GM23338 (cell line): Measurements from ENCODE around the gene TMEM178B. TPM values are rescaled to one million over a fixed set of nuclear protein-coding genes. Genes with fewer than 3 reads are reported as not detected.

Experiments used
- ATAC-seq: fragments of 200-7000 bp; cut with Tn5 transposase; 3 replicates; pipeline ENCODE4 v1.9.1; 2020
- DNase-seq: peaks from one replicate; pipeline ENCODE4 v3.0.0-alpha.2; 2015; ENCODE audit warnings: low spot score
- H2AFZ ChIP-seq: fragments of 200-600 bp; sonication (generic); 2 replicates; pipeline ENCODE4 v1.8.0; 2016; ENCODE audit warnings: antibody characterized with exemption, mild to moderate bottlenecking, moderate library complexity
- H3F3A ChIP-seq: fragments of 200-600 bp; sonication (generic); replicated peaks from 2 replicates; pipeline ENCODE4 v1.8.0; 2017; ENCODE audit warnings: antibody characterized with exemption, mixed run types, low read depth
- H3K27ac ChIP-seq: fragments of 200-600 bp; sonication (generic); 2 replicates; pipeline ENCODE4 v1.6.1; 2016; ENCODE audit warnings: low read depth
- H3K27me3 ChIP-seq: fragments of 200-600 bp; sonication (generic); 2 replicates; pipeline ENCODE4 v1.8.0; 2016; ENCODE audit warnings: mild to moderate bottlenecking, mixed run types, moderate library complexity; ENCODE audit not compliant: insufficient read depth
- H3K36me3 ChIP-seq: fragments of 200-600 bp; sonication (generic); 2 replicates; pipeline ENCODE4 v1.8.0; 2016; ENCODE audit warnings: mild to moderate bottlenecking; ENCODE audit not compliant: insufficient read depth
- H3K4me1 ChIP-seq: fragments of 200-600 bp; sonication (generic); 2 replicates; pipeline ENCODE4 v1.8.0; 2016; ENCODE audit warnings: mild to moderate bottlenecking, moderate library complexity; ENCODE audit not compliant: insufficient read depth
- H3K4me2 ChIP-seq: fragments of 200-600 bp; sonication (generic); 2 replicates; pipeline ENCODE4 v1.7.1; 2017; ENCODE audit warnings: mixed run types
- H3K4me3 ChIP-seq: fragments of 200-600 bp; sonication (generic); 2 replicates; pipeline ENCODE4 v1.6.1; 2016; ENCODE audit warnings: mixed run types
- H3K79me2 ChIP-seq: fragments of 200-600 bp; sonication (generic); replicated peaks from 2 replicates; pipeline ENCODE4 v1.8.0; 2017; ENCODE audit warnings: mild to moderate bottlenecking; ENCODE audit not compliant: insufficient read depth
- H3K9me2 ChIP-seq: fragments of 200-600 bp; sonication (generic); 2 replicates; pipeline ENCODE4 v1.8.0; 2017; ENCODE audit not compliant: insufficient read depth
- H4K20me1 ChIP-seq: fragments of 200-600 bp; sonication (generic); replicated peaks from 2 replicates; pipeline ENCODE4 v1.8.0; 2017; ENCODE audit warnings: mild to moderate bottlenecking; ENCODE audit not compliant: insufficient read depth
- H3K27ac Mint-ChIP-seq: 2 replicates; pipeline ENCODE4 v1.8.0; 2020; ENCODE audit warnings: inconsistent platforms, mild to moderate bottlenecking, moderate library complexity, mixed read lengths
- H3K27me3 Mint-ChIP-seq: 3 replicates; pipeline ENCODE4 v1.8.0; 2022; ENCODE audit warnings: low read depth, mild to moderate bottlenecking, moderate library complexity, mixed read lengths, inconsistent platforms; ENCODE audit not compliant: insufficient read depth, poor library complexity
- H3K36me3 Mint-ChIP-seq: 3 replicates; pipeline ENCODE4 v1.8.0; 2021; ENCODE audit warnings: low read depth, mild to moderate bottlenecking, inconsistent platforms, moderate library complexity, mixed read lengths
- H3K4me1 Mint-ChIP-seq: 3 replicates; pipeline ENCODE4 v1.8.0; 2020; ENCODE audit warnings: mild to moderate bottlenecking, inconsistent platforms, mixed read lengths
- H3K4me3 Mint-ChIP-seq: 3 replicates; pipeline ENCODE4 v1.8.0; 2021; ENCODE audit warnings: moderate library complexity, mild to moderate bottlenecking, inconsistent platforms, mixed read lengths
- H3K9me3 Mint-ChIP-seq: 3 replicates; pipeline ENCODE4 v1.8.0; 2020; ENCODE audit warnings: moderate library complexity, mild to moderate bottlenecking, inconsistent platforms, mixed read lengths
- CREB1 ChIP-seq: fragments of 250-450 bp; sonication (Bioruptor Pico); IDR thresholded peaks from 2 replicates; pipeline ENCODE4 v1.5.0; 2020; ENCODE audit warnings: low read depth, mild to moderate bottlenecking, moderate library complexity
- CTCF ChIP-seq, 2 experiments: fragments of 200-600 bp in 1 of 2; sonication (generic) in 1 of 2; conservative IDR thresholded peaks; 2 replicates each; pipeline versions ENCODE4 v1.5.1 to v1.6.1; 2016 to 2017; ENCODE audit warnings: antibody characterized with exemption in 2 of 2, low read depth in 2 of 2, mild to moderate bottlenecking in 2 of 2, moderate library complexity in 1 of 2
- ETS1 ChIP-seq: IDR thresholded peaks from 2 replicates; pipeline ENCODE4 v1.6.1; 2016; ENCODE audit warnings: antibody characterized with exemption
- EZH2 ChIP-seq: fragments of 200-600 bp; sonication (generic); IDR thresholded peaks from one replicate; pipeline ENCODE4 v1.8.0; 2017; ENCODE audit warnings: antibody characterized with exemption, mild to moderate bottlenecking, low read depth; ENCODE audit not compliant: unreplicated experiment
- EZH2phosphoT487 ChIP-seq: fragments of 200-600 bp; sonication (generic); IDR thresholded peaks from one replicate; pipeline ENCODE4 v1.8.1; 2018; ENCODE audit warnings: antibody characterized with exemption; ENCODE audit not compliant: unreplicated experiment
- JUNB ChIP-seq: IDR thresholded peaks from one replicate; pipeline ENCODE4 v1.6.1; 2016; ENCODE audit warnings: antibody characterized with exemption; ENCODE audit not compliant: unreplicated experiment
- NANOG ChIP-seq: IDR thresholded peaks from 2 replicates; pipeline ENCODE4 v1.6.1; 2016; ENCODE audit warnings: antibody characterized with exemption, borderline replicate concordance
- STAT1 ChIP-seq: IDR thresholded peaks from one replicate; pipeline ENCODE4 v1.6.1; 2016; ENCODE audit warnings: antibody characterized with exemption; ENCODE audit not compliant: unreplicated experiment
- ZNF114 ChIP-seq: fragments of 250-450 bp; sonication (Bioruptor Pico); IDR thresholded peaks from 2 replicates; pipeline ENCODE4 v1.5.0; 2020; ENCODE audit warnings: mild to moderate bottlenecking, moderate library complexity
- ZNF331 ChIP-seq: fragments of 250-450 bp; sonication (Bioruptor Pico); IDR thresholded peaks from 2 replicates; pipeline ENCODE4 v1.5.0; 2020; ENCODE audit warnings: low read depth, mild to moderate bottlenecking, moderate library complexity
- ZNF462 ChIP-seq: fragments of 250-450 bp; sonication (Bioruptor Pico); IDR thresholded peaks from 2 replicates; pipeline ENCODE4 v1.5.0; 2020; ENCODE audit warnings: mild to moderate bottlenecking, moderate library complexity
- polyA plus RNA-seq: library from polyadenylated mRNA; unstranded; fragments of >200 nt; fragmentation: Nextera tagmentation; extraction: Ambion mirVana; gene quantifications from 2 replicates; pipeline ENCODE4 v1.2.1, GENCODE V29; 2016
- total RNA-seq: library from RNA; depleted of rRNA; stranded (reverse); fragments of >200 nt; shearing (Covaris generic); gene quantifications from 2 replicates; pipeline ENCODE4 v1.2.3, GENCODE V29; 2014

The TMEM178B gene
- total and polyA plus RNA-seq, 2 experiments from 2014 or later = 4.9 to 15.6 TPM

- Mint-ChIP-seq H3K27ac (no peak overlapping the region), H3K36me3 (0 out of 3 replicates have a peak, but pooled peaks cover 2% of the 10 kb centered on the region), H3K27me3 (no peaks in the 10 kb centered on the region), H3K4me1 (peaks cover 21% of the 10 kb centered on the region), H3K4me3 (no peak overlapping the region), H3K9me3 (no peaks in the 10 kb centered on the region)
- Histone ChIP-seq H3K27me3 (no peaks in the 10 kb centered on the region), H3K27ac (no peak overlapping the region), H3K36me3 (no peaks in the 10 kb centered on the region), H3K9me2 (no peaks in the 10 kb centered on the region), H2AFZ (no peak overlapping the region), H3K4me3 (no peak overlapping the region), H4K20me1 (peaks cover 4% of the 10 kb centered on the region; the same call in 1 of the 2 replicates), H3K79me2 (no peaks in the 10 kb centered on the region), H3K4me1 (peaks cover 18% of the 10 kb centered on the region), H3F3A (no peaks in the 10 kb centered on the region), H3K4me2 (peak overlapping the region; percentile 58)
- no peak for DNase-seq
- ATAC-seq = no peak
- TF ChIP-seq STAT1 = no peak
- no peak for TF ChIP-seq JUNB
Measured at GRCh38 chr7:141324870-141325269, 251.0 kb downstream of the TMEM178B start.

GRCh38 chr7:141325275-141325674, 251.4 kb downstream of the TMEM178B start:
- Mint-ChIP-seq H3K4me3 (no peak overlapping the region), H3K27me3 (no peaks in the 10 kb centered on the region), H3K27ac (no peak overlapping the region), H3K9me3 (no peaks in the 10 kb centered on the region), H3K36me3 (no peaks in the 10 kb centered on the region), H3K4me1 (peaks cover 21% of the 10 kb centered on the region)
- H3K27me3 ChIP-seq = no peaks in the 10 kb centered on the region
- no peak overlapping the region for H3K27ac ChIP-seq
- peak; percentile 61 for ATAC-seq
- H3K4me2 ChIP-seq = peak overlapping the region; percentile 58
- no peak for DNase-seq
- H3K36me3 ChIP-seq = no peaks in the 10 kb centered on the region
- H3K9me2 ChIP-seq = 0 out of 2 replicates have a peak, but pooled peaks cover under 1% of the 10 kb centered on the region
- no peaks in the 10 kb centered on the region for H3K79me2 ChIP-seq
- H2AFZ ChIP-seq = no peak overlapping the region
- no peak overlapping the region for H3K4me3 ChIP-seq
- peaks cover 18% of the 10 kb centered on the region for H3K4me1 ChIP-seq
- no peaks in the 10 kb centered on the region for H3F3A ChIP-seq
- peaks cover 4% of the 10 kb centered on the region; the same call in 1 of the 2 replicates for H4K20me1 ChIP-seq
- TF ChIP-seq EZH2 (no peak), JUNB (no peak), ZNF462 (CRISPR knock-in tag) (no peak), NANOG (no peak), CREB1 (CRISPR knock-in tag) (no peak), EZH2phosphoT487 (no peak), CTCF (conservative IDR thresholded peaks at IDR 0.05; ENCODE audit: low read depth in 2 of 2) (no peak), STAT1 (no peak), ETS1 (no peak), ZNF114 (CRISPR knock-in tag) (no peak), ZNF331 (CRISPR knock-in tag) (no peak)
